Stimulated activated memory B cell treated with anti-CD40 and anti-IgM and Interleukin-4, amounts not matched to agents 10 μg/mL and 1 μg/mL and 100 μg/mL, for 72 hours (primary cell): ENCODE data around the gene OR56A4.
"Not testable (repeated sequence)": the region's sequence is repeated elsewhere in the genome, so short reads cannot be mapped to it uniquely, and the experiment has no call there.

Experiments
- ATAC-seq: fragments of 150-1000 bp; cut with Tn5 transposase; 2 replicates; pipeline ENCODE4 v1.10.0; 2021
- H3K27ac Mint-ChIP-seq: one replicate; pipeline ENCODE4 v1.8.0; 2022; ENCODE audit warnings: mild to moderate bottlenecking, mixed read lengths
- H3K27me3 Mint-ChIP-seq: one replicate; pipeline ENCODE4 v1.8.0; 2022; ENCODE audit warnings: mixed read lengths
- H3K36me3 Mint-ChIP-seq: one replicate; pipeline ENCODE4 v1.8.0; 2022; ENCODE audit warnings: mixed read lengths
- H3K4me1 Mint-ChIP-seq: one replicate; pipeline ENCODE4 v1.8.0; 2022; ENCODE audit warnings: mixed read lengths
- H3K4me3 Mint-ChIP-seq: one replicate; pipeline ENCODE4 v1.8.0; 2022; ENCODE audit warnings: mild to moderate bottlenecking, moderate library complexity, mixed read lengths
- H3K9me3 Mint-ChIP-seq: one replicate; pipeline ENCODE4 v1.8.0; 2022; ENCODE audit warnings: mixed read lengths

The OR56A4 gene

DNA sequence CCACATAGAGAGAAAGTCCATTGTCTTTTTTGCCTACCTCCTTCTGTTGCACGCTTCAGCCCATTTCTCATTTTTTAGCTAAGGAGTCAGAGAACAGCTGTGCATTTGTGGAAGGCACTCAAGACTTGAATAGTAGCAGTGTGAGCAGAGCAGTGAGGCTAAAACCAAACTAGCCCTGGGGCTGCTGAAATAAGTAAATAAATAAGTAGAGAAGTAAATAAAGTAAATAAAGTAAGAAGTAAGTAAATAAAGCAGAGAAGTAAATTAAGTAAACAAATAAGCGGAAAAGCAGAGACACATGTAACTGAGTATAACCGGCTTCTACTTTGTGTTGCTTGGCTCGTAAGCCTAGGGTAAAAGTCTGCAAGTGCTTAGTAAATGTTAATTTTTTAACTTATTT lies 17.5 kb downstream of the OR56A4 start:
- no peaks in the 10 kb centered on the region for H3K4me1 Mint-ChIP-seq
- ATAC-seq, result no peak
- no peaks in the 10 kb centered on the region for H3K36me3 Mint-ChIP-seq
- peaks cover 9% of the 10 kb centered on the region for H3K27me3 Mint-ChIP-seq
- no peak overlapping the region for H3K27ac Mint-ChIP-seq
- H3K9me3 Mint-ChIP-seq, result peaks cover 3% of the 10 kb centered on the region
- H3K4me3 Mint-ChIP-seq, result no peak overlapping the region

DNA sequence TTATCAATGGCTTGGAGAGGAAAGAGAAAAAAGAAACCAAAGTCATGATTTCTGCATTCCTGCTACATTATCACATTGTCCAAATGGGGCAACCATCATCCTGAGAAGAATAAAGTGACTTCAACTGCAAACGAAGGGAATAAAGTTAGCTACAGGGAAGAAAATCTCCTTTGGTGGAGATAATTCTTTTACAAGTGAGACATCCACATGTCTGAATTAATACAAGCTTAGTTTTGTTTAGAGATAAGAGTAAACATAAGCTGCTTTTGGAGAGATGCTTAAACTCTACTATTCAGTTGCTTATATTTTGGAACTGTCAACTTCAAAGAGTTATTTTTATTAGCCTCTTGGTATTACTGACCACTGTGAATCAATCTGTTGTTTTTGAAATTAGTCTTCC lies 19.9 kb downstream of the OR56A4 start, which contains the start of gene OR52L1:
Gene OR52L1 (minus strand): TSS at position 101 of the 400 bp plus-strand sequence. CDS start 55 bp downstream, at position 46.
- Mint-ChIP-seq H3K9me3 (peaks cover 6% of the 10 kb centered on the region), H3K27ac (no peak within 1 kb of the TSS), H3K4me3 (no peak within 1 kb of the TSS), H3K4me1 (no peaks in the 10 kb centered on the region), H3K36me3 (no peaks in the 10 kb centered on the region), H3K27me3 (peaks cover 21% of the 10 kb centered on the region)
- no peak for ATAC-seq

DNA sequence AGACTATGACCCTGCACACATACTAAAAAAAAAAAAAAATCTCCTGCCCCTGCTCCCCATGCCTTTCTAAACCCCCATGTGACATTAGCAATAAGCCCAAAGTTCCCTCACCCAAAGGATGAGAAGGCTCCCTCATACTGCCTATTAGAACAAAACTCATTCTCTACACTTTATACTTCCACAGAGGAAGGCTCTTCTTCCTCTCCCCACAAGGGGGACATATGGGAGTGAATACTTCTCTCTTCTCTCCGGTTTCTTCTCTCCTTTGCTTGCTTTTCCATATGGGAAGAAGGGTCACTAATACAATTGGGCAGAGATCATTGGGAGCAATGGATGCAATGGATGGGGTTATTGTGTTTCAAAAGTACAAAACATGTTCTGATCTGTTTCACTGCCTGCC lies 23.3 kb downstream of the OR56A4 start:
- peaks cover 8% of the 10 kb centered on the region for H3K9me3 Mint-ChIP-seq
- H3K36me3 Mint-ChIP-seq, result no peaks in the 10 kb centered on the region
- no peak overlapping the region for H3K4me3 Mint-ChIP-seq
- H3K27ac Mint-ChIP-seq, result no peak overlapping the region
- H3K27me3 Mint-ChIP-seq, result peaks cover 21% of the 10 kb centered on the region
- H3K4me1 Mint-ChIP-seq, result no peaks in the 10 kb centered on the region
- no peak for ATAC-seq

DNA sequence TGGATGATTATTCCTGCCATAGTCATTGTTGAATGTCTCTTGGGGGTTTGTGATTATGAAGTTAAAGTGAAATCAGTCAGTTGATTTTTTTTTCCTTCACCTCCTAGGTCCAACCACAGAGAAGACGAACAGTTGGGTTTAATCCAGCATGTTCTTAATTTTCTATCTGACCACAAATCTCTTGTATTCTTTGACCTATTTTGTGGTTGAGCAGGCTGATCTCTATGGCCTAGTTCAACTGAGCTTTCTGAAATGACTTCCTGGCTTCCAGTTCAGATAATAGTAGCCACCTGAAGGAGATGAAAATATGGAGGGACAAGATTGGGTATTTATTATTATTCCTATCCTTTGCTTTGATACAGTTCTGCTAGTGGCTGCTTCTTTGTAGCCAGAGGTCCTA lies 33.2 kb downstream of the OR56A4 start:
- Mint-ChIP-seq H3K4me1 (no peaks in the 10 kb centered on the region), H3K27me3 (peaks cover 17% of the 10 kb centered on the region), H3K27ac (no peak overlapping the region), H3K4me3 (no peak overlapping the region), H3K36me3 (no peaks in the 10 kb centered on the region), H3K9me3 (peaks cover 6% of the 10 kb centered on the region)
- ATAC-seq, result no peak

DNA sequence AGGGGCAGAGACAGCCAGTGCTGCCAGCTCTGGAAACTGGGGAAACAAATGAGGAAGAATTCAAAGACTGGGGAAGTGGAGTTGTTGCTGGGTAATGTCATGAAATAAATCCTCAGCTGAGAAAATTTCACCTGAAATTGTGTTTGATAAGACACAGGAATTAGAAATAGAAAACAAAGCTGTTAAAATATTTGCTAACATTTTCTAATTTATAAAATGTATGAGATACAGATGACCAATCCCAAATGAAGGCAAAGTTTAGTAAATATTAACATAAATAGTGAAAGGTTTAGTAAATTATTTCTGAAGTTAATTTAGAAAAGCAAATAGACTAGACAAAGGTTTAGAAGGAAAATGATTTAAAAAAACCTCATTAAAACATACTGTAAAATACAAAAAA lies 38.4 kb downstream of the OR56A4 start, which contains the start of gene OR56A5:
Gene OR56A5 (minus strand): TSS at position 101 of the 400 bp plus-strand sequence. CDS start 0 bp downstream, at position 101.
- H3K4me1 Mint-ChIP-seq, result no peaks in the 10 kb centered on the region
- ATAC-seq, result no peak
- H3K36me3 Mint-ChIP-seq, result no peaks in the 10 kb centered on the region
- H3K4me3 Mint-ChIP-seq, result no peak within 1 kb of the TSS
- H3K27me3 Mint-ChIP-seq, result peaks cover 28% of the 10 kb centered on the region
- H3K9me3 Mint-ChIP-seq, result peaks cover 6% of the 10 kb centered on the region
- H3K27ac Mint-ChIP-seq, result no peak within 1 kb of the TSS

DNA sequence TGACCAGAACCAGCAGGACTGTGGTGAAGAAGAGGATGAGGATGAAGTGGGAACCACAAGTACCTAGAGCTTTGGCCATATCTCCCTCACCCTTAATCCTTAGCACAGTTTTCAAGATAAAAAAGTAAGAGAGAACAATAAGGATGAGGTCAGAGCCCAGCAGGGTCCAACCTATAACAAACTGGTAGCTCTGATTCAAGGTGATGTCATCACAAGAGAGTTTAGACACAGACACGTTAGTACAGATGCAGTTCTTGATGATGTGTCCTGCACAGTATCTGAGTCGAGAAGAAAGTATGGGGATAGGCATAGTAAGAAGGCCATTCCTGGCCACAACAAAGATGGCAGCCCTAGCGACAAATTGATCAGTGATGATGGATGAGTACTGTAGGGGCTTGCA lies 39.0 kb downstream of the OR56A4 start:
- Mint-ChIP-seq H3K27me3 (peaks cover 28% of the 10 kb centered on the region), H3K4me1 (no peaks in the 10 kb centered on the region), H3K4me3 (no peak overlapping the region), H3K36me3 (peaks cover 5% of the 10 kb centered on the region), H3K27ac (no peak overlapping the region), H3K9me3 (peaks cover 10% of the 10 kb centered on the region)
- peak; percentile 20 for ATAC-seq

DNA sequence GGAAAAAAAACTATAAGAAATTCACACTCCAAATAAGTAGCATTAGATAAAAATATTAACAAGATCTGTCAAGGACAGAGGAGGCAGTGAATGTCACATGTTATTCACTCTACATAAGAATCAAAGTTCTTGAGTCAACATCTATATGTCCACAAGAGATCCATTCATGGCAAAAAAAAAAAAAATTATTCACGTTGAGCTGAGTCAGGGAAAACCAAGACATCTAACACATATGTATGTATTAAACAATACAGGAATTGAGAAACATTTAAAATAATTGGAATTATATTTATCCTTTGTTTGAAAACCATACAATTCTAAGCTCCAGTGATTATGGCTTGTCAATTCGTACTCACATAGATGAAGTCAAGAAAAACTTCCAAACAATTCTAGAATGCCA lies 39.8 kb downstream of the OR56A4 start:
- Mint-ChIP-seq H3K9me3 (peaks cover 10% of the 10 kb centered on the region), H3K27ac (no peak overlapping the region), H3K36me3 (peaks cover 6% of the 10 kb centered on the region), H3K4me1 (no peaks in the 10 kb centered on the region), H3K27me3 (peaks cover 28% of the 10 kb centered on the region), H3K4me3 (no peak overlapping the region)
- no peak for ATAC-seq

DNA sequence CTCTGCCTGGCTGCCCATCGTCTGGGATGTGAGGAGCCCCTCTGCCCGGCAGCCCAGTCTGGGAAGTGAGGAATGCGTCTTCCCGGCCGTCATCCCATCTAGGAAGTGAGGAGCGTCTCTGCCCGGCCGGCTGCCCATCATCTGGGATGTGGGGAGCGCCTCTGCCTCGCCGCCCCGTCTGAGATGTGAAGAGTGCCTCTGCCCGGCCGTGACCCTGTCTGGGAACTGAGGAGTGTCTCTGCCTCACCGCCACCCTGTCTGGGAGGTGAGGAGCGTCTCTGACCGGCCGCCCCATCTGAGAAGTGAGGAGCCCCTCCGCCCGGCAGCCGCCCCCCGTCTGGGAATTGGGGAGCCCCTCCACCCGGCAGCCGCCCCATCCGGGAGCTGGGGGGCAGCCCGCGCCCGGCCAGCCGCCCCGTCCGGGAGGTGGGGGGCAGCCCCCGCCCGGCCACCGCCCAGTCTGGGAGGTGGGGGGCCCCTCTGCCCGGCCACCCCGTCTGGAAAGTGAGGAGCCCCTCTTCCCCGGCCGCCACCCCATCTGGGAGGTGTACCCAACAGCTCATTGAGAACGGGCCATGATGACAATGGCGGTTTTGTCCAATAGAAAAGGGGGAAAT lies 45.9 kb downstream of the OR56A4 start:
- not testable (repeated sequence) for H3K4me1 Mint-ChIP-seq, H3K27ac Mint-ChIP-seq, H3K4me3 Mint-ChIP-seq

DNA sequence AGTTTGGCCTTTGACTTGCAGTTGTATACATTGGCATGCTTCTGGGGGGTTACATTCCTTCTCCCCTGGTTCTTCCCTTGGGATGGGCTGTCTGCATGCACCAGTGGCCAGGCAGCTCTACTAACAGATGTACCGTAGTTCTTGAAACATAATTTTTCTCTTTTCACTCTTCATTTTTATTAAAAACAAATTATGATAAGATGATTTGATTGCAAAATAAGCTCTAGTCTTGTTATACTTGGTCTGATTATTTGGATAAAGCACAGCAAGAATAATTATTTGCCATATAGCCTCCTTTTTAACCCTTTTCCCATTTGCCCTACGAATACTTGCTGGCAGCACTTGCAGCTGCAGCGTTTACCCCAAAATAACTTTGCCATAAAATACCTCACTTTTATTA lies 51.2 kb downstream of the OR56A4 start:
- no peak for ATAC-seq
- H3K27me3 Mint-ChIP-seq, result no peaks in the 10 kb centered on the region
- H3K4me1 Mint-ChIP-seq, result no peaks in the 10 kb centered on the region
- peaks cover 3% of the 10 kb centered on the region for H3K9me3 Mint-ChIP-seq
- no peak overlapping the region for H3K4me3 Mint-ChIP-seq
- H3K27ac Mint-ChIP-seq, result no peak overlapping the region
- H3K36me3 Mint-ChIP-seq, result no peaks in the 10 kb centered on the region

More for the DNA sequence above, 45.9 kb downstream of the OR56A4 start:
- peaks cover 13% of the 10 kb centered on the region for H3K9me3 Mint-ChIP-seq
- not testable (repeated sequence) for H3K36me3 Mint-ChIP-seq, ATAC-seq, H3K27me3 Mint-ChIP-seq
